H1 (cell line): Measurements from ENCODE around the gene ELAVL2. TPM values are rescaled to one million over a fixed set of nuclear protein-coding genes. Genes with fewer than 3 reads are reported as not detected.

Experiments
- CTCF ChIA-PET: fragments of 300-600 bp; sonication (Branson Sonifier 250); formaldehyde crosslinking; loops from one replicate; lab custom pipeline; 2021; ENCODE audit not compliant: partially characterized antibody; lab: Charles Lee
- POLR2A ChIA-PET: fragments of 300-600 bp; sonication (Branson Sonifier 250); formaldehyde crosslinking; loops from one replicate; lab custom pipeline; 2021; ENCODE audit warnings: inconsistent platforms; ENCODE audit not compliant: partially characterized antibody; lab: Charles Lee
- DNase-seq, 2 experiments: peaks; one replicate each; pipeline versions ENCODE4 v3.0.0 to v3.0.0-alpha.2; 2010 to 2022; ENCODE audit warnings: low spot score in 2 of 2, low read depth in 1 of 2, mixed read lengths in 1 of 2
- FAIRE-seq: peaks from 2 replicates; lab custom pipeline; 2011; peaks lifted over from hg19 to GRCh38; lab: Jason Lieb, UNC
- H2AFZ ChIP-seq: 2 replicates; pipeline ENCODE4 v1.8.1; 2012; ENCODE audit warnings: low read length, inconsistent platforms
- H2AK5ac ChIP-seq: 2 replicates; pipeline ENCODE4 v1.6.1; 2013; ENCODE audit warnings: low read depth, low read length
- H2BK120ac ChIP-seq: replicated peaks from 2 replicates; pipeline ENCODE3; 2013; ENCODE audit warnings: low read depth, low read length, inconsistent platforms
- H2BK12ac ChIP-seq: 2 replicates; pipeline ENCODE4 v1.6.1; 2013; ENCODE audit warnings: low read depth, low read length
- H2BK15ac ChIP-seq: 2 replicates; pipeline ENCODE4 v1.6.1; 2013; ENCODE audit warnings: low read length
- H2BK20ac ChIP-seq: 2 replicates; pipeline ENCODE4 v1.6.1; 2013; ENCODE audit warnings: low read length
- H2BK5ac ChIP-seq: 2 replicates; pipeline ENCODE4 v1.6.1; 2013; ENCODE audit warnings: low read depth, low read length
- H3K14ac ChIP-seq: 2 replicates; pipeline ENCODE4 v1.6.1; 2013; ENCODE audit warnings: inconsistent platforms; ENCODE audit not compliant: insufficient read length
- H3K18ac ChIP-seq: 2 replicates; pipeline ENCODE4 v1.6.1; 2013; ENCODE audit warnings: low read length; ENCODE audit errors: extremely low read depth
- H3K23ac ChIP-seq: 2 replicates; pipeline ENCODE4 v1.6.1; 2013; ENCODE audit warnings: inconsistent platforms; ENCODE audit not compliant: insufficient read length
- H3K23me2 ChIP-seq: 2 replicates; pipeline ENCODE4 v1.6.1; 2013; ENCODE audit warnings: low read depth, low read length
- H3K27ac ChIP-seq: 2 replicates; pipeline ENCODE4 v1.6.1; 2011; ENCODE audit warnings: low read depth, low read length, inconsistent platforms
- H3K27me3 ChIP-seq, 4 experiments: replicated peaks in 1 of 4; 1 replicate in 1 of 4; 2 replicates in 3 of 4; pipeline versions ENCODE4 v1.6.1 to v1.8.1; 2011 to 2013; ENCODE audit warnings: low read length in 3 of 4, mild to moderate bottlenecking in 3 of 4, inconsistent platforms in 2 of 4, mixed read lengths in 2 of 4, moderate library complexity in 1 of 4; ENCODE audit not compliant: control insufficient read depth in 3 of 4, insufficient read depth in 3 of 4; ENCODE audit errors: extremely low read depth in 1 of 4
- H3K36me3 ChIP-seq, 4 experiments: 2 replicates each; pipeline versions ENCODE4 v1.6.1 to v1.8.1; 2011 to 2013; ENCODE audit warnings: mild to moderate bottlenecking in 4 of 4, low read length in 3 of 4, moderate library complexity in 2 of 4, control low read depth in 1 of 4, inconsistent platforms in 1 of 4; ENCODE audit not compliant: insufficient read depth in 4 of 4, control insufficient read depth in 2 of 4
- H3K4ac ChIP-seq: replicated peaks from 2 replicates; pipeline ENCODE3; 2013; ENCODE audit warnings: low read length, low read depth, mixed read lengths, inconsistent platforms; ENCODE audit not compliant: insufficient read length
- H3K4me1 ChIP-seq, 4 experiments: replicated peaks in 1 of 4; 1 replicate in 1 of 4; 2 replicates in 3 of 4; pipeline versions ENCODE4 v1.6.1 to v1.8.1; 2011 to 2013; ENCODE audit warnings: low read length in 3 of 4, inconsistent platforms in 2 of 4, mixed read lengths in 1 of 4; ENCODE audit not compliant: insufficient read depth in 4 of 4, control insufficient read depth in 3 of 4
- H3K4me2 ChIP-seq, 2 experiments: 2 replicates each; pipeline versions ENCODE4 v1.6.1 to v1.8.1; 2011 to 2013; ENCODE audit warnings: low read depth in 2 of 2, low read length in 2 of 2, control low read depth in 1 of 2, inconsistent platforms in 1 of 2, mild to moderate bottlenecking in 1 of 2; ENCODE audit not compliant: insufficient read depth in 1 of 2
- H3K4me3 ChIP-seq, 4 experiments: fragments of 200-600, 300-600 bp in 1 of 4; sonication (generic), shearing (Covaris generic), sonication (Bioruptor Twin) in 1 of 4; 2 replicates each; pipeline versions ENCODE4 v1.5.1 to v1.8.1; 2011 to 2016; ENCODE audit warnings: low read length in 4 of 4, low read depth in 3 of 4, control low read depth in 2 of 4, inconsistent platforms in 2 of 4, mild to moderate bottlenecking in 2 of 4, mixed read lengths in 1 of 4, moderate library complexity in 1 of 4; ENCODE audit not compliant: insufficient read depth in 2 of 4; ENCODE audit errors: extremely low read depth in 1 of 4
- H3K56ac ChIP-seq: replicated peaks from 2 replicates; pipeline ENCODE3; 2013; ENCODE audit warnings: low read depth, mild to moderate bottlenecking, mixed read lengths, low read length, inconsistent platforms; ENCODE audit not compliant: insufficient read length
- H3K79me1 ChIP-seq: 2 replicates; pipeline ENCODE4 v1.6.1; 2013; ENCODE audit warnings: low read depth, low read length, control low read depth
- H3K79me2 ChIP-seq, 2 experiments: 2 replicates each; pipeline versions ENCODE4 v1.6.1 to v1.8.1; 2012 to 2013; ENCODE audit warnings: low read length in 2 of 2, mild to moderate bottlenecking in 2 of 2, inconsistent platforms in 1 of 2; ENCODE audit not compliant: insufficient read depth in 2 of 2, control insufficient read depth in 1 of 2
- H3K9ac ChIP-seq, 4 experiments: replicated peaks in 1 of 4; 1 replicate in 1 of 4; 2 replicates in 3 of 4; pipeline versions ENCODE4 v1.6.1 to v1.8.1; 2011 to 2013; ENCODE audit warnings: low read depth in 3 of 4, low read length in 3 of 4, control low read depth in 2 of 4, mild to moderate bottlenecking in 2 of 4, moderate library complexity in 2 of 4, inconsistent platforms in 1 of 4; ENCODE audit errors: extremely low read depth in 1 of 4
- H3K9me3 ChIP-seq, 2 experiments: 2 replicates each; pipeline versions ENCODE4 v1.6.1 to v1.8.1; 2012 to 2013; ENCODE audit warnings: mild to moderate bottlenecking in 2 of 2, moderate library complexity in 2 of 2, control low read depth in 1 of 2, inconsistent platforms in 1 of 2, low read depth in 1 of 2, low read length in 1 of 2, mixed read lengths in 1 of 2; ENCODE audit not compliant: insufficient read depth in 2 of 2
- H4K20me1 ChIP-seq, 2 experiments: replicated peaks in 1 of 2; 2 replicates each; pipeline versions ENCODE3 to v1.8.1; 2011 to 2013; ENCODE audit warnings: inconsistent platforms in 2 of 2, low read length in 2 of 2, mild to moderate bottlenecking in 1 of 2; ENCODE audit not compliant: insufficient read depth in 2 of 2, control insufficient read depth in 1 of 2
- H4K5ac ChIP-seq: 2 replicates; pipeline ENCODE4 v1.6.1; 2013; ENCODE audit warnings: low read length, low read depth, mixed read lengths, inconsistent platforms; ENCODE audit not compliant: insufficient read length
- H4K8ac ChIP-seq: 2 replicates; pipeline ENCODE4 v1.8.0; 2013; ENCODE audit warnings: mild to moderate bottlenecking, moderate library complexity, low read length, inconsistent platforms; ENCODE audit not compliant: insufficient read depth; ENCODE audit errors: extremely low read depth
- H4K91ac ChIP-seq: replicated peaks from 2 replicates; pipeline ENCODE3; 2013; ENCODE audit warnings: low read length, mixed read lengths, inconsistent platforms; ENCODE audit not compliant: insufficient read length
- CBX5 ChIP-seq: fragments of 300-800, 300-1000 bp; sonication (generic); IDR thresholded peaks from 2 replicates; pipeline ENCODE4 v1.7.1; 2016; ENCODE audit warnings: antibody characterized with exemption, low read length, low read depth
- KDM4A ChIP-seq: IDR thresholded peaks from one replicate; pipeline ENCODE4 v1.7.1; 2012; ENCODE audit warnings: low read depth, mild to moderate bottlenecking, moderate library complexity, low read length, inconsistent platforms; ENCODE audit not compliant: severe bottlenecking
- RAD21 ChIP-seq, 2 experiments: IDR thresholded peaks in 1 of 2; conservative IDR thresholded peaks in 1 of 2; 2 replicates each; pipeline ENCODE4 v1.6.1; 2011; ENCODE audit warnings: low read depth in 2 of 2, low read length in 2 of 2, improper control_type of control experiment in 1 of 2, inconsistent platforms in 1 of 2, mild to moderate bottlenecking in 1 of 2, moderate library complexity in 1 of 2
- RBBP5 ChIP-seq: IDR thresholded peaks from 2 replicates; pipeline ENCODE4 v1.7.1; 2012; ENCODE audit warnings: low read depth, mild to moderate bottlenecking, inconsistent platforms, low read length, moderate library complexity, borderline replicate concordance
- SAP30 ChIP-seq: fragments of 300-600 bp; sonication (generic); IDR thresholded peaks from 2 replicates; pipeline ENCODE4 v1.7.1; 2012; ENCODE audit warnings: low read length, moderate library complexity, mild to moderate bottlenecking, inconsistent platforms; ENCODE audit not compliant: insufficient read depth, insufficient replicate concordance
- SIN3A ChIP-seq, 2 experiments: IDR thresholded peaks in 1 of 2; conservative IDR thresholded peaks in 1 of 2; 2 replicates each; pipeline ENCODE4 v1.6.1; 2011 to 2012; ENCODE audit warnings: low read length in 2 of 2, improper control_type of control experiment in 1 of 2, low read depth in 1 of 2, mild to moderate bottlenecking in 1 of 2
- SIRT6 ChIP-seq: IDR thresholded peaks from one replicate; pipeline ENCODE4 v1.7.1; 2012; ENCODE audit warnings: low read length, inconsistent platforms
- SP1 ChIP-seq: IDR thresholded peaks from 2 replicates; pipeline ENCODE4 v1.6.1; 2011; ENCODE audit warnings: low read depth, low read length
- TBP ChIP-seq: IDR thresholded peaks from 2 replicates; pipeline ENCODE4 v1.6.1; 2011; ENCODE audit warnings: low read depth, low read length, improper control_type of control experiment
- WGBS, 2 experiments: shearing (Covaris generic) in 1 of 2; methylation state at CpG; one replicate each; pipeline versions ENCODE4 v1.1.6 to v1.1.7; 2013 to 2015; ENCODE audit warnings: low lambda C conversion rate in 2 of 2, mixed read lengths in 2 of 2, inconsistent platforms in 1 of 2, low coverage in 1 of 2, missing lambda C conversion rate in 1 of 2; ENCODE audit not compliant: insufficient replicate concordance in 2 of 2, insufficient coverage in 1 of 2, insufficient read length in 1 of 2; ENCODE audit errors: extremely low coverage in 1 of 2, missing lambda C conversion rate in 1 of 2; 5-methylcytosine and 5-hydroxymethylcytosine counted together
- polyA plus RNA-seq, 7 experiments: library from polyadenylated mRNA; depleted of rRNA in 3 of 7; stranded (reverse) in 5 of 7; unstranded in 2 of 7; fragments of >200 nt in 5 of 7; fragments of 200-250 nt in 2 of 7; gene quantifications; 1 replicate in 5 of 7; 2 replicates in 1 of 7; 4 replicates in 1 of 7; pipeline versions ENCODE4 v1.2.1 to v1.2.3, GENCODE V29; 2011 to 2013; ENCODE audit warnings: missing spikeins in 2 of 7, mixed read lengths in 2 of 7
- total RNA-seq: library from RNA; stranded (reverse); fragmentation: NEBNext Ultra II Directional; extraction: Animal tissue kit (Norgen Biotek cat#: 25700); gene quantifications from 2 replicates; pipeline ENCODE4 v1.2.1, GENCODE V29; 2021

ELAVL2 gene
- total and polyA plus RNA-seq, 2 of the 8 experiments (the other 6 are each of a cell fraction or from before 2014, with no cell fraction given) = 4.9 to 21.9 TPM

DNA sequence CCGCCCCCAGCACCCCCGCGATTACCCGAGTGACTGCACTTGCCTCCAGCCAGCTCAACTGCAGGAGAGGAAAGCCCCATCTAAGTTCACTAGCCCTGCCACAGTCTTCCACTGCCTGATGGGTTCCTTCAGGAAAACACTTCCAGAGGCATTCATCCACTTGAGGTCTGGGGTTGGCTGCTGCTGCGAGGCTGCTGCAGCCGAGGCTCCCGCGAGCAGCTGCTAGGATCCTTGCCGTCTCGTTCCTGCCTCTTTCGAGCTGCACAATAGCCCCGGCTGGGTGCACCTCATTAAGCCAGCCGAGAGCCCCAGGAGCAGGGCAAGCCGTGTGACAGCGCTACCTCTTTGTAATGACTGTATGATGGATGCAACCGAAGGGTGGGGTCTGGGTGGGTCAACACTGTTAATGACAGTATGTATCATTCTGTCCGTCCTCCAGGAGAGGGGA, 24.2 kb upstream of the ELAVL2 start:
- Histone ChIP-seq H2BK12ac (no peak overlapping the region), H4K5ac (no peak overlapping the region), H2BK20ac (no peak overlapping the region), H4K91ac (no peak overlapping the region), H3K23ac (no peak overlapping the region), H3K4me2 (peak overlapping the region; percentile 89 to 95), H3K23me2 (peaks cover 20% of the 10 kb centered on the region), H3K4me3 (peak overlapping the region; percentile 41 to 83 (median 66)), H2BK5ac (no peak overlapping the region; the same call in 1 of the 2 replicates), H2BK120ac (no peak overlapping the region), H3K36me3 (no peaks in the 10 kb centered on the region), H4K8ac (no peak overlapping the region), H3K56ac (no peak overlapping the region), H4K20me1 (no peaks in the 10 kb centered on the region), H2AK5ac (no peak overlapping the region), H2BK15ac (no peak overlapping the region), H3K4ac (peak overlapping the region; percentile 36), H3K27me3 (peaks cover 0 to 7% (median 3%) of the 10 kb centered on the region in 4 experiments; a peak in 3 of 7 replicates), H3K9ac (peak overlapping the region in 2 of 4 experiments; percentile 20 to 56; a peak in 4 of 7 replicates), H3K27ac (no peak overlapping the region), H3K18ac (no peak overlapping the region; the same call in 1 of the 2 replicates), H3K79me2 (no peaks in the 10 kb centered on the region), H3K79me1 (no peaks in the 10 kb centered on the region), H2AFZ (peak overlapping the region; percentile 98), H3K14ac (no peak overlapping the region), H3K9me3 (no peaks in the 10 kb centered on the region), H3K4me1 (peaks cover 0 to 9% (median 1%) of the 10 kb centered on the region in 4 experiments; a peak in 4 of 7 replicates)
- 3% methylated on average over 14 of the region's 17 CpGs; no CpG with 5 or more reads in 1 of the 2 experiments for WGBS, 2 experiments
- POLR2A ChIA-PET = interaction anchor here (0.8 kb wide), 1 partner anchor 24 kb away, joined by 3 read pairs; the partner anchor contains the start of gene ELAVL2
- TF ChIP-seq SIRT6 (no peak), SIN3A (conservative IDR thresholded peaks at IDR 0.05 in 1 of 2, IDR thresholded peaks at IDR 0.05 in 1 of 2; ENCODE audit: low read depth in 1 of 2, low read length in 2 of 2) (peak; percentile 60 to 68; a peak in 2 of 4 replicates), RBBP5 (no peak), TBP (peak; percentile 57), KDM4A (peak; percentile 14), SAP30 (peak; percentile 84), CBX5 (no peak), RAD21 (IDR thresholded peaks at IDR 0.05 in 1 of 2, conservative IDR thresholded peaks at IDR 0.05 in 1 of 2; ENCODE audit: low read depth in 2 of 2, low read length in 2 of 2) (peak in 1 of 2 experiments; percentile 2; a peak in 1 of 4 replicates), SP1 (no peak)
- CTCF ChIA-PET = no interaction called here
- FAIRE-seq (no peak), DNase-seq (peak in 1 of 2 experiments; percentile 61)
